Spleen (tissue), 11 donors: ENCODE measurements around the gene MAEL. TPM values are rescaled to one million over a fixed set of nuclear protein-coding genes. Genes with fewer than 3 reads are reported as not detected.

Experiments used
- DNase-seq: peaks from one replicate; pipeline ENCODE4 v3.0.0-alpha.2; 2020
- H3K27ac ChIP-seq, 8 donors: fragments of 200-600 bp; sonication (generic) in 7 of 8; 1 replicate in 4 of 8; 2 replicates in 4 of 8; pipeline versions ENCODE4 v1.5.0 to v1.8.0; 2016 to 2021; ENCODE audit warnings: inconsistent platforms in 4 of 8, mild to moderate bottlenecking in 4 of 8, moderate library complexity in 1 of 8
- H3K27me3 ChIP-seq, 7 donors: fragments of 200-600 bp; sonication (generic) in 6 of 7; replicated peaks in 1 of 7; 1 replicate in 4 of 7; 2 replicates in 3 of 7; pipeline versions ENCODE4 v1.5.0 to v1.8.0; 2016 to 2021; ENCODE audit warnings: inconsistent platforms in 3 of 7, mild to moderate bottlenecking in 1 of 7
- H3K36me3 ChIP-seq, 6 donors: fragments of 200-600 bp; sonication (generic) in 5 of 6; 1 replicate in 4 of 6; 2 replicates in 2 of 6; pipeline versions ENCODE4 v1.5.0 to v1.8.0; 2016 to 2021; ENCODE audit warnings: inconsistent platforms in 2 of 6
- H3K4me1 ChIP-seq, 6 donors: fragments of 200-600 bp; sonication (generic) in 5 of 6; 1 replicate in 3 of 6; 2 replicates in 3 of 6; pipeline versions ENCODE4 v1.5.0 to v1.8.0; 2016 to 2021; ENCODE audit warnings: inconsistent platforms in 3 of 6
- H3K4me3 ChIP-seq, 8 donors: fragments of 200-600 bp; sonication (generic) in 7 of 8; 1 replicate in 4 of 8; 2 replicates in 4 of 8; pipeline versions ENCODE4 v1.5.0 to v1.8.0; 2016 to 2021; ENCODE audit warnings: inconsistent platforms in 4 of 8, mild to moderate bottlenecking in 4 of 8, moderate library complexity in 2 of 8
- H3K9me3 ChIP-seq, 8 donors: fragments of 200-600 bp; sonication (generic) in 7 of 8; 1 replicate in 4 of 8; 2 replicates in 4 of 8; pipeline versions ENCODE4 v1.5.0 to v1.8.0; 2016 to 2021; ENCODE audit warnings: inconsistent platforms in 4 of 8
- CTCF ChIP-seq, 11 experiments: fragments of 200-600 bp in 7 of 11; fragments of 450-650 bp in 4 of 11; sonication (generic) in 4 of 11; IDR thresholded peaks in 8 of 11; conservative IDR thresholded peaks in 3 of 11; 1 replicate in 7 of 11; 2 replicates in 4 of 11; pipeline versions ENCODE4 v1.4.0 to v1.8.0; 2016 to 2021; ENCODE audit warnings: antibody characterized with exemption in 11 of 11, inconsistent platforms in 4 of 11, mild to moderate bottlenecking in 1 of 11
- POLR2A ChIP-seq, 3 donors: fragments of 450-650 bp; IDR thresholded peaks; one replicate each; pipeline ENCODE4 v1.5.1; 2017; ENCODE audit warnings: antibody characterized with exemption in 3 of 3, mild to moderate bottlenecking in 1 of 3
- POLR2AphosphoS5 ChIP-seq, 3 donors: sonication (generic); formaldehyde crosslinking; IDR thresholded peaks; one replicate each; pipeline ENCODE4 v1.5.1; 2017; ENCODE audit warnings: antibody characterized with exemption in 3 of 3
- WGBS, 5 donors: extraction: QIAGEN DNeasy Blood & Tissue Kit in 3 of 5; methylation state at CpG; one replicate each; pipeline versions ENCODE4 v1.1.5 to v1.1.7; 2013 to 2018; 5-methylcytosine and 5-hydroxymethylcytosine counted together
- intact Hi-C: fragments of 100-400 bp; cut with DNase I; formaldehyde crosslinking; loops from one replicate; pipeline ENCODE4 v1.15.0; 2023; ENCODE audit warnings: low total_unique reads
- polyA plus RNA-seq, 3 donors: library from polyadenylated mRNA; stranded (reverse); fragments of 200-250 nt; gene quantifications; one replicate each; pipeline ENCODE4 v1.2.1, GENCODE V29; 2013
- total RNA-seq, 7 donors: library from RNA; depleted of rRNA in 3 of 7; stranded (reverse); fragments of >200 nt in 3 of 7; fragmentation: NEBNext Ultra II Directional in 4 of 7; extraction: Animal tissue kit (Norgen Biotek cat#: 25700) in 4 of 7; gene quantifications; one replicate each; pipeline versions ENCODE4 v1.1.0 to v1.2.1, GENCODE V29; 2016 to 2021
- donor health status: healthy with polysubstance abuse.
- donor health status: DM: no; HTN: no; CAD: no; lungs with moderate emphysema.
- donor health status: DM: no; HTN: no; CAD: no.
- donor health status: Bipolar disorder and iron deficiency.
- donor health status: healthy.
- donor health status: DM: no; HTN: no; CAD: no.
- donor health status: DM: yes; HTN: yes; CAD: no.

Gene MAEL
- total and polyA plus RNA-seq, 10 donors = 0.05 TPM; not detected in 9

- Histone ChIP-seq H3K9me3 (no peaks in the 10 kb centered on the region), H3K36me3 (no peaks in the 10 kb centered on the region), H3K4me1 (no peaks in the 10 kb centered on the region), H3K4me3 (no peak overlapping the region), H3K27me3 (peaks cover 0 to 9% (median 0%) of the 10 kb centered on the region in 7 donors), H3K27ac (no peak overlapping the region)
- no peak for DNase-seq
- whole genome bisulfite sequencing, 5 donors = 85 to 100% (median 97%) methylated on average over 1 of the region's 1 CpG
- TF ChIP-seq POLR2A (IDR thresholded peaks at IDR 0.05) (no peak), POLR2AphosphoS5 (IDR thresholded peaks at IDR 0.05) (no peak), CTCF (IDR thresholded peaks at IDR 0.05 in 8 of 11, conservative IDR thresholded peaks at IDR 0.05 in 3 of 11) (no peak)
- intact Hi-C loops = no loop called here
These were observed 28.1 kb upstream of the MAEL start for GRCh38 chr1:166960858-166961474.

- WGBS, 5 donors = 70 to 79% (median 74%) methylated on average over 5 of the region's 5 CpGs
- Histone ChIP-seq H3K27me3 (peaks cover 0 to 65% (median 35%) of the 10 kb centered on the region in 7 donors), H3K4me1 (peaks cover 0 to 7% (median under 1%) of the 10 kb centered on the region in 6 donors), H3K27ac (no peak overlapping the region), H3K36me3 (no peaks in the 10 kb centered on the region), H3K9me3 (no peaks in the 10 kb centered on the region), H3K4me3 (no peak overlapping the region)
- TF ChIP-seq POLR2AphosphoS5 (IDR thresholded peaks at IDR 0.05) = no peak
- TF ChIP-seq CTCF (IDR thresholded peaks at IDR 0.05 in 8 of 11, conservative IDR thresholded peaks at IDR 0.05 in 3 of 11) = no peak
- TF ChIP-seq POLR2A (IDR thresholded peaks at IDR 0.05) = no peak
- intact Hi-C loops = no loop called here
- no peak for DNase-seq
These were observed 19.9 kb upstream of the MAEL start for GRCh38 chr1:166969074-166969677.

GRCh38 chr1:166971252-166971651 lies 17.8 kb upstream of the MAEL start:
- intact Hi-C loops = no loop called here
- no peak for DNase-seq
- Histone ChIP-seq H3K4me3 (no peak overlapping the region), H3K27ac (no peak overlapping the region), H3K27me3 (peaks cover 0 to 80% (median 40%) of the 10 kb centered on the region in 7 donors), H3K36me3 (no peaks in the 10 kb centered on the region), H3K4me1 (peaks cover 0 to 24% (median 13%) of the 10 kb centered on the region in 6 donors), H3K9me3 (no peaks in the 10 kb centered on the region)
- WGBS, 5 donors = 74 to 90% (median 80%) methylated on average over 3 of the region's 3 CpGs
- TF ChIP-seq POLR2AphosphoS5 (IDR thresholded peaks at IDR 0.05) (no peak), CTCF (IDR thresholded peaks at IDR 0.05 in 8 of 11, conservative IDR thresholded peaks at IDR 0.05 in 3 of 11) (no peak), POLR2A (IDR thresholded peaks at IDR 0.05) (no peak)

GRCh38 chr1:166972193-166972592 lies 16.9 kb upstream of the MAEL start:
- intact Hi-C loops = no loop called here
- no peak for DNase-seq
- peaks cover 0 to 25% (median 15%) of the 10 kb centered on the region in 6 donors for H3K4me1 ChIP-seq
- H3K27ac ChIP-seq = no peak overlapping the region
- peaks cover 0 to 78% (median 40%) of the 10 kb centered on the region in 7 donors for H3K27me3 ChIP-seq
- H3K9me3 ChIP-seq = no peaks in the 10 kb centered on the region
- H3K4me3 ChIP-seq = no peak overlapping the region
- 47 to 74% (median 58%) methylated on average over 3 of the region's 3 CpGs for WGBS, 5 donors
- no peaks in the 10 kb centered on the region for H3K36me3 ChIP-seq
- TF ChIP-seq POLR2AphosphoS5 (IDR thresholded peaks at IDR 0.05) = no peak
- no peak for TF ChIP-seq POLR2A (IDR thresholded peaks at IDR 0.05)
- TF ChIP-seq CTCF (IDR thresholded peaks at IDR 0.05 in 8 of 11, conservative IDR thresholded peaks at IDR 0.05 in 3 of 11) = no peak
